ENCODE measurements around the gene ATP5F1A. TPM values are rescaled to one million over a fixed set of nuclear protein-coding genes. Genes with fewer than 3 reads are reported as not detected.

Gene ATP5F1A
- total RNA-seq, 1 donor from 2014 or later = 1,797 TPM

DNA sequence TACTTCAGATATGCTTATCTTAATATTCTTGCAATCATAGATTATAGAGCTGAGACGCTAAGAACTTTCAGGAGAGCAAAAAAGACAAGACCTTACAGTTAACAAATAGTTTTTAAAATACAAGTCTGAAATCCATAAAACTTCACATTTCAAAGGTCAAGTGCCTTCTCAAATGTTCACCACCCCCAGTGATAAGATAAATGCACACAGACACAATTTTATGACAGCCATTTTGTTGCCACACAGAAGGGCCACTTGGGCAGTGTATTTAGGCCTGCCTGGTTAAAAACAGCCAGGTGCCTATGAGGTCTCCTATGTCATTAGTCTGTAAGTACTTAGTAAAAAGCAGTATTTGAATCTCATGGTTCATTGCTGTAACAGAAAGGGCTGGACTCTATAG lies 17.9 kb downstream of the ATP5F1A start:
- DNase-seq (ENCODE audit: missing footprints) = no peak
- no peak for ATAC-seq
- intact Hi-C loops (cut with DNase I) = no loop called here

DNA sequence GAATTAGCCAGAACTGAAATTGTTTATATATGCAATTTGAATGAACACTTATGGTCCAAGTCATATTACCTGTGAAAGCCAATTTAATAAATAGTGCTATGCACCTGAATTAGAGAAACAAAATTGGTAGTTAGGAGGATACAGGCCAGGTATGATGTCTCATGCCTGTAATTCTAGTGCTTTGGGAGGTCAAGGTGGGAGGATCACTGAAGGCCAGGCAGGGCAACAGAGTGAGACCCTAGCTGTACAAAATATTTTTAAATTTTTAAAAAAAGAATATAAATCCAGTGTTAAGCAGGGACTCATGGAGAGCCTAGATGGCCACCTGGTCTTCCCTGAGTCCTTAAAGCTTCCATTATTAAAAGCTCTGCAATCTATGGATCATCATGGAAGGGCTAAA lies 18.8 kb downstream of the ATP5F1A start:
- ATAC-seq = no peak
- DNase-seq (ENCODE audit: missing footprints) = no peak
- intact Hi-C loops (cut with DNase I) = no loop called here

DNA sequence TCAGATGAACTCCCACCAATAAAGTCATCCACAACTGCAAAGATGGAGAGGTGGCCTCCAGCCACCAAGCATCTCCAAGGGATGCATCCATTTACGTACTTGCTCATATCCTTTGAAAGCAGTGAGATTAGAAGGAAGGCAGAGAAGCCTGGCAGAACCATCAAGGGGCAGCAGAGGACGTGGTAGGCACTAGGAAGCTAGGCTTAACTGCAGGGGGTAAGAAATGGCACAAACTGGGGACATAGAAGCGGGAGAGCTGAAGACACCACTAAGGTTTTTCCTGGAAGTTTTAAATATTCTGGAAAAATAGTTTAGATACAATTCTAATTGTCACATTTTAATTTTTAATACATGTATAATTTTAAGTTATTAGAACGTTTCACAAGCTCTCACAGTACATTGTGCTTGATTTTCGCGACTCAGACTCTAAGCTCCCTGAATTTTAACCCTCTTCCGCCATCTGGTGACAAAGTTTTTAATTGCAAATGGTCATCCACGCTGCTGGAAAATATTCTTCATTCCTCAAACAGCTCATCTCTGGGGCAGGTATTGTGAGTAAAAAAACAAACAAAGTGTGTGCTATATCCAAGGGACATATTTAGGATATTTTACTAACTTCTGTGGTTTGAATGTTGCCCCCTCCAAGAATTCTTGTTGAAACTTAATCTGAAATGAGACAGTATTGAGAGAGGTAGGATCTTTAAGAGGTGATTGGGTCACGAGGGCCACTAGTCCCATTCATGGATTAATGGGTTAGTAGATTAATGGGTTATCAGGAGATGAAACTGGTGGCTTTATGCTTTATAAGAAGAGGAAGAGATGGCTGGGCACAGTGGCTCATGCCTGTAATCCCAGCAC lies 24.4 kb downstream of the ATP5F1A start:
- intact Hi-C loops (cut with DNase I) = loop anchor here (5.0 kb wide), 3 partner anchors 106 to 406 kb away; partner anchors contain the start of gene EPG5
- DNase-seq (ENCODE audit: missing footprints) = no peak

DNA sequence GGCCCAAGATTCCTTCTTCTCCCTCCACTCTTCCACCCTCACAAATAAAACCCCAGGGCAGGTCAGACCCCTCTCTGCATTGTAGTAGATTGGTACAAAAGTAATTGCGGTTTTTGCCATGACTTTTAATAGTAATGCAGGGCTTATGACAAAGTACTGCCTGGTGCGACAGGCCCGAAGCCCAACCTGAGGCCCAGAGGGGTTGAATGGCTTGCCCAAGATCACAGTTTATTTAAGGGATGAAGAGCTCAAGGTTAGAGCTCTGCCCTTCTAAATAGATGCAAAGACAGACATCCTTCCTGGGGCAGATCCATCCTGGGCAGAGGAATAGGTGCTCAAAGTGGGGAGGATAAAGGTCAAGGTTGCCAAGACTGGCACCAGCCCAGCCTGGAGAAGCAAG lies 25.1 kb downstream of the ATP5F1A start:
- intact Hi-C loops (cut with DNase I) = loop anchor here (5.0 kb wide), 3 partner anchors 106 to 406 kb away; partner anchors contain the start of gene EPG5
- no peak for ATAC-seq

More for the DNA sequence above, 24.4 kb downstream of the ATP5F1A start:
- peak; percentile 39 for ATAC-seq

DNA sequence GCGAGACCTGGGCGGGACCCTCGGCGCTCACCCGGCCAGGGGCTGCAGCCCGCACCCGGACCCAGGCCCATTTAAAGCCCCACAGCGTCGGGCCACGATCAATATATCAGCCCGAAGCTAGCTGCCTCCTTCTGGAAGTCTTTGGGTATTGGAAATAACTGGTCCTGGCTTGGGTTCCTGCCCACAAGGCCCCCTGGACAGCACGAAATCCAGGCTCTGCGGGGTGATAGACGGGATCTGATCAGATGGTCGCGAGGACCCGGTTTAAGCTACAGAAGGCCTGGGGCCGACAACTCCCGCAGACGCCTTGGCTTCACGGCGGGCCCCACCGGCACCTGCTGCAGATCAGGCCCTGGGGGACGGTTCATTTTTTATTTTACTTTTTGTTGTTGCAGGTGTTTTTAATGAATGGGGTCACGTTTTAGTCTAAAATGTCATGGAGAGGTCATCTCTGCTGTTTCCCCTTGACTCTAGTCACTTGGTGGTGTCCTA lies 25.7 kb downstream of the ATP5F1A start:
- DNase-seq (ENCODE audit: missing footprints) (peak; percentile 50), ATAC-seq (no peak)
- intact Hi-C loops (cut with DNase I) = loop anchor here (5.0 kb wide), 3 partner anchors 105 to 405 kb away; partner anchors contain the start of gene EPG5

More for the DNA sequence above, 25.1 kb downstream of the ATP5F1A start:
- DNase-seq (ENCODE audit: missing footprints) = peak; percentile 31

DNA sequence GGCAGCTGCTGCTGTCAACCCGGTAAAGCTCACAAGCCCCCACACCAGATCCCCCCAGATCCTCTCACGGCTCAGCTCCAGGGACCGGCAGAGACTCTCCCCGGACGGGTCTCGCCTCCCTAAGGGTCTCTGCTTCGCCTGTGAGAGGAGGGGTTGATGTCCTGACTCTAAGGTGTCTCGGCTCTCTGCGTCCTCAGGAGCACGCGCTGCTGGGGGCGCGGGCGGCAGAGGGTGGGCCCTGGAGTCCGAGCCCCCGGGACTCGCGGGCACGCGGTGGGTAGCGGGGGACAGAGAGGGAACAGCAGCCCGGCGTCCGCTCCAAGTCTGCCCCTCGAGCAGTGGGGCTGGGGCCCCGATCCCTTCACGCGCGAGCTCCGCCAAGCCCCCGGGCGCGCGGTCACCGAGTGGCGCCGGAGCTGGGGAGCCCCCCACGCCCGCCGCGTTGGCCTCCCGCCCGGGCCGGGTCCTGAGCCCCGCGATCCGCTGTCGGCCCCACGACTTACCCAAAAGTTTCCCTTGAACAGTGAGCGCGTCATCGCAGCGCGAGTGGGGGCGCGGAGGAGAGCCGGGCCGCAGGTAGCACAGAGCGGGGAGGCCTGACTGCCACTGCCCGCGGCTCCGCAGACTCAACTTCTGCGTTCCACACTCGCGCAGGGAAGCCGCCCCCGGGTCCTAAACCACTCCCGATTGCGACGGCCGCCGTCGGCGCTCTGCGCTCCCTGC lies 26.3 kb downstream of the ATP5F1A start, which contains the start of gene PSTPIP2:
Gene PSTPIP2 (minus strand): TSS at position 608 of the 723 bp plus-strand sequence. CDS start 72 bp downstream, at position 536.
- DNase-seq (ENCODE audit: missing footprints) = peak; percentile 93
- intact Hi-C loops (cut with DNase I) = loop anchor here (5.0 kb wide), 3 partner anchors 105 to 405 kb away; partner anchors contain the start of gene EPG5
- ATAC-seq = peak; percentile 75

DNA sequence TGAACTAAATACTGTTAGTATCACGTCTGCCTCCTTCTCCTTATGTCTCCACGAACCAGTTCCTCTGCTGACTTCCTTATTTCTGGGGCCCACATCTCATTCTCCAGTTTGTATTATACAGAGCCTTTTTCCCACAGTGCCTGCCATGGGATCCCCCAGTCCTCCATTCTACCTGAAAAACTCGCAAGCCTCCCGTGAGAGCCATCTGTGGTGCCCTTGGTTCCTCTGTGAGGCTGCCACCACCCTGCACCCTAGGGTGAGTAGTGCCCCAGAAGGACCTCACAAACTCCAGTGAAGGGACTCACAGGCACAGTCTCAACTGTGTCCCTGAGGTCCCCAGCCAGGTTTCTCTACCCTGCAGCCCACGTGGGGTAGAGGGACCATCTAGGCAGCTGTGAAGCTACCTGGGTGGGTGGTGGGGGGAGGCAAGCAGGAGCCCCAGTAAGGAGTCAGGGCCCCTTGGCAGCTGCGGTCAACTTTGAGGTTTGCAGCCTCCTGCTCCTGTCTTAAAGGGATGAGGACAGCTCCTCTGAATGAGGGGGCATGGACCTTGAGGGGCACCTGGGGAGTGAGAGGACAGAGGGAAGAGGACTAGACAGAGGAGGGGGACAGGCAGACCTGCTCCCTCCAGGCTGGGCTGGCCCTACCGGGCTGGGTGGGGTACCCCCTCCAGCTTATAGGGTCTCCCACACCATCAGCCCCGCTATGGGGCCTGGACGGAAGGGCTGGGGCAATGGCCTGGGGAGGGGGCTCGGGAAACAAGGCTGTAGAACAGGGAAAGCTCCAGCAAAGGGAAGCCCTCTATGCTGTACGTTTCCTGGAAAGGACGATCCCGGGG lies 27.1 kb downstream of the ATP5F1A start:
- intact Hi-C loops (cut with DNase I) = loop anchor here (5.0 kb wide), 3 partner anchors 104 to 404 kb away; partner anchors contain the start of gene EPG5
- DNase-seq (ENCODE audit: missing footprints) (no peak), ATAC-seq (peak; percentile 12)

DNA sequence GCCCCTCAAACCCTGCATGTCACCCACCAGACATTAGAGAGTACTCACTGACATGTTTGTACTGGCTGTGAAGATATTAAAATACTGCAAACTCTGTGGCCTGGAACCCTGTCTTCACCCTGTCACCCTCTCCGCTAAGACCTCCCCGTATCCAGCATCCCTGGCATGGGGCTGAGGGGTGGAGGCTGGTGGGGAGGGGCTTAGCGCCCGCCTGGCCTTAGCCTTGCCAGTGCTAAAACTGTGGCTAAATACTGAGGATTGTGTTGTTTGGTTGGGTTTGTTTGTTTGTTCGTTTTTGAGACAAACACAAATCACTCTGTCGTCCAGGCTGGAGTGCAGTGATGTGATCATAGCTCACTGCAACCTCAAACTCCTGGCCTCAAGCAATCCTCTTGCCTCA lies 27.9 kb downstream of the ATP5F1A start:
- ATAC-seq = no peak
- intact Hi-C loops (cut with DNase I) = loop anchor here (5.0 kb wide), 3 partner anchors 103 to 403 kb away; partner anchors contain the start of gene EPG5
- DNase-seq (ENCODE audit: missing footprints) = no peak

DNA sequence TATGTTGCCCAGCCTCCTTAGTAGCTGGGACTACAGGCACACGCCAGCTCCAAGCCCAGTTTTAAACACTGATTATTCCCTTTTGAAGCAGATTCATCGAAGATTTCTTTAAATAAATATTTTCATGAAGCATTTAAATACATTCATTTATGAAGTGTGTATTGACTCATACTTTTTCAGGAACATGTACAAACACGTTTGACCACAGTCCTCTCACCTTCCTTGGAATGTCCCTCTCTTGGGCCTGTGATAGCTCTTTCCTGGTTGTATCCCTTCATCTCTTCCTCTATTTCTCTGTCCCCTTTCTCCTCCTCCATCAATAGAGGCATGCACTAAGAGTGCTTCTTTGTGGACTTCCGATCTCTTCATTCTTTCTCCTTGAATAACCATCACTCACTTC lies 28.6 kb downstream of the ATP5F1A start:
- intact Hi-C loops (cut with DNase I) = no loop called here
- no peak for DNase-seq (ENCODE audit: missing footprints)
- no peak for ATAC-seq

DNA sequence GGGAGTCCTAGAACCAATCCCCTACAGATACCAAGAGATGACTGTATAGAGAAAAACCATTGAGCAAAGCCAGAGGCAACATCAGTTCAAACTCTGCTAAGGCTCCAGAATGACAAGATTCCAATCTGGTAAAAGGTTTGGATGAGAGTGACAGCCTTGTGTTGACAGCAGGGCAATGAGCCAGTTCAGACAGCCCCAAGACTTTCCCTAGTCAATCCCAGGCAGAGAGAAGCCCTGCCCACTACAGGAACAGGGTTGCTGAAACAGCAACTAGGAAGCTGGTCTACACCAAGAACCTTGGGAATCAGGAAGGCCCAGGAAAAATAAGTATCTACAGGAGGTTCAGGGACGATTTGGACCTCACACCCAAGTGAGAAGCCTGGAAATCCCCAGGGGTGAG lies 29.3 kb downstream of the ATP5F1A start:
- intact Hi-C loops (cut with DNase I) = no loop called here
- ATAC-seq (no peak), DNase-seq (ENCODE audit: missing footprints) (no peak)

DNA sequence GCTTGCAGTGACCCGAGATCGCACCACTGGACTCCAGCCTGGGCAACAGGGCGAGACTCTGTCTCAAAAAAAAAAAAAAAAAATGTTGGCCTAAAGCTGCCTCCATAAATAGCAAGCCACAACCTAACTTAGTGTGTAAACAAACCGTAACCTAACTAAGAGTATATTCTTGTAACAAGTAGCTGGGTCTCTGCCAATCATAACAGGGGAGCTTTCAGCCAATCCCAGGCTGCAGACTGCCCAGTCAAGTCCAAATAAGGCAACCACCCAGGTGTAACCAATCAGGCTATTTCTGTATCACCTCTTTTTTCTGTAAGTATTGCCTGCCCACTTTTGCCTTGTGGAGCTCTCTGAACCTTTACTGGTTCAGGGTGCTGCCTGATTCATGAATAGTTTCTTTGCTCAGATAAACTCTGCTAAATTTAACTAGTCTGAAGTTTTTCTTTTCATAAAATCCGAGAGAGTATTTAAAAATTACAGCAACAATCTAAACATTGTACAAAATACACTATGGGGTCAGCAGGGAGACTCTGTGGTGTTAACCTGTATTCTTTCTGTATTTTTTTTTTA lies 30.6 kb downstream of the ATP5F1A start:
- ATAC-seq = no peak
- intact Hi-C loops (cut with DNase I) = no loop called here
- DNase-seq (ENCODE audit: missing footprints) = no peak

DNA sequence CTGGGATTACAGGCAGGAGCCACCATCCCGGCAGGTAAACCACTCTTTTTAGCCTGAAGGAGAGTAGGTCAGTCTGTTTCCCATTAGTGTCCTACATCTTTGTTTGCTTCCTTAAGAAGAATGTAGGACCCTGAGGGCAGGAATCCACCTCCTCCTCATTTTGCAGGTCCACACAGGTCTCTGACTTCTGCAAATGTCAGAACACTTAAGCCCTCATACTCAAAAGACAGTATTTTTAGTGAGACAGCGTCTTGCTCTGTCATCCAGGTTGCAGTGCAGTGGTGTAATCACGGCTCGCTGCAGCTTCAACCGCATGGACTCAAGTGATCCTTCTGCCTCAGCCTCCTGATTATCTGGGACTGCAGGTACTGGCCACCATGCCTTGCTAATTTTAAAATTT lies 35.3 kb downstream of the ATP5F1A start:
- no peak for DNase-seq (ENCODE audit: missing footprints)
- ATAC-seq = no peak
- intact Hi-C loops (cut with DNase I) = no loop called here

DNA sequence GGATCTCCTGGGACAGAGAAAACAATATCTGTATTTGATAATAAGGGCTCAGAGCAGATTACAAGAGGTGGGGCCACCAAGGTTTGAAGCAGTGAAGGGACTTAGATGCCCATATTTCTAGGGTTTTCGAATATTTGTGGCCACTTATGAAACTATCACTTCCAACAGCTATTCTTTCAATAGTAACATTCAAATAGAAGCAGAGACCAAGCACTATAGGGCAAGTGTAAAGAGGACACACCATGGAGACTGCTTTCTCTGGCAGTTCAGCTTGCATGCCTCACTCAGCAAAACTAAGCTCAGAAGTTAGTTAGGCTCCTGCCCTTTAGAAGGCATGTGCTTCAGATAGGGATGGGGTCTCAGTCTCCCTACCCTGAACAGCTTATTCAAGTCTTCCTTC lies 36.3 kb downstream of the ATP5F1A start:
- intact Hi-C loops (cut with DNase I) = no loop called here
- ATAC-seq = no peak
- DNase-seq (ENCODE audit: missing footprints) = no peak

DNA sequence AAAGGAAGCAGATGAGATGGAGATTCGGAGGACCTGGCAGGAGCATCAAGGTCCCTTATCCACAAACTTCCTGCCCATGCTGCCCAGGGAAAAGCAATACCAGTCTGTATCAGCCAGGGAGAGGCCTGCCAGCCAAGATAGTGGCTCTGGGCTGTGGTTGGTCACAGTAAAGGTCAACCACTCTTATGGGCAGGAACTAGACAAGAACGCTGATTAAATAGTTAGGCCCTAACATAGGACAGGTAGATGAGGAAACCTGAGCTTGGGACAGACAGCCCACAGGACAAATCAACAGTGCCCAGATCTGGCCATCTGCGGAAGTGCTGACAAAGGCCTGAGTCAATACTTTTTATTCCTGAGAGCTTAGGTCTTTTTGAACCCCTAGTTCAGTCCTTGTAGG lies 36.7 kb downstream of the ATP5F1A start:
- intact Hi-C loops (cut with DNase I) = no loop called here
- DNase-seq (ENCODE audit: missing footprints) (no peak), ATAC-seq (peak; percentile 37)

DNA sequence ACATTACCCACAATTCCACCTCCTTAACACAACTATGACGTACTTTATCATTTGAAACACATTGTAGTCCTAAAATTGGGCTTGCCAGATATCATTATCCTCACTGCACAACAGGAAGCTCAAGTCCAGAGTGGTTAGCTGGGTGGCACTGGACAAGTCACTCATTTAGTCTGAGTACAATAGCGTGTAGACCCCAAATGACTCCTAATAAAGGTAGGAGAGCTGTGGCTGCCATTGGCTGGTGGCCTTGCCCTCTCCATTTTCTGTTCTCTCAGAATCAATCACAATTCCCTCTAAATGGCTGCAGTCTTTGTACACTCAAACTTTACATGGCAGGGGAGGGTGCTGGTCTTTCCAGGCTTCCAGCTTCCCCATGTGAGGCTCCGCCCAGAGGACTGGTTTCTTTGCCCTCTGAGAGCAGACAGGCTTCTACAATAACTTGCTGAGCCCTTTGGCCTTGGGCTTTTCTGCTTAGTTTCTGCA lies 37.7 kb downstream of the ATP5F1A start:
- intact Hi-C loops (cut with DNase I) = no loop called here
- DNase-seq (ENCODE audit: missing footprints) = no peak
- no peak for ATAC-seq

DNA sequence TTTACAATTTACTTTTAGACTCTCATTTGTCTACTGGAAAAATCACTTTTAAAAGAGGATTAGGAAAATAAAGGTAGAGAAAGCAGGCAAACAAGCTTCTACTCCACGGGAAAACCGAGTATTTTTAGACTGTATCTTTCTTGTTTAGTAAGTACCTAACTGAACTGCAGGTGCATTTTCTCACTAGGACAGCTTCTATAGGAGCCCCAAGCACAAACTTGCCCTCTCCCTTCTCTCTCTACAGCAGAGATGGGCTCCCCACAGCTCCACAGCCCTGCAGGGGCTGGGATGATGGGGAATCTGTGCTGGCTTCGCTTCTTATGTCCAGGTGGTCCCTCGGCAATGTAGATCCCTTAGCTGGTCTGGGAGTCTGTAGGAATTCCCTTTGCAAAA lies 42.3 kb downstream of the ATP5F1A start:
- ATAC-seq (no peak), DNase-seq (ENCODE audit: missing footprints) (no peak)
- intact Hi-C loops (cut with DNase I) = no loop called here

DNA sequence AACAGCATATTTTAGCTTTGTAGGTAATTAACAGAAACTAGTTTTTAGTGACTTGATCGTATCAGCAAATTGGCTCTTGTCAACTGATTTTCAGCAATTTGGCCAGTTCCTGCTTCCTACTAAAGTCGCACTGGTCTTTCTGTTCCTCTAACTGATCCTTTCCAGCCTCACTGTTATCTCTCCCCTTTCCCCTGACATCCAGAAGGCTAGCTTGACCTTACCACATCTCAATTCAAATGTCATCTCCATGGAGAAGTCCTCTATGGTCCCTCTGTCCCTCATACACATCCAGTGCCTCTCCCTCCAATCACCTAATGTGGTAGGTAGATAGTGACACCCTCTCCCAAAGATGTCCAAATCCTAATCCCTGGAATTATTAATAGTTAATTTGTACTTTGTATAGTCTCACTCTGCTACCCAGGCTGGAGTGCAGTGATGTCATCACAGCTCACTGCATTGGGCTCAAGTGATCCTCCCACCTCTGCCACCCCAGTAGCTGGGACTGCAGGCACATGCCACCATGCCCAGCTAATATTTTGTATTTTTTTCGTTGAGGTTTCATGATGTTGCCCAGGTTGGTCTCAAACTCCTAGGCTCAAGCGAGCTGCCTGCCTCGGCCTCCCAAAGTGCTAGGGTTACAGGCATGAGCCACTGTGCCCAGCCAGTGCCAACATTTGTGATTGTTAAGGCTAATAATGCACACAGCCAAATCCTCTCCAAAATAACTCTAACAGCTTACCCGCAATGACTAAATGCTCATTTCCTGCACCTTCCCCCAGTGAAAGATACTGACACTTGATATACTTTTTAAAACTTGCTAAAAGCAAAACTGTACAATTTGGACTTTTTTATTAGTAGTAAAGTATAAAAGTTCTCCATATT lies 42.9 kb downstream of the ATP5F1A start:
- no peak for DNase-seq (ENCODE audit: missing footprints)
- intact Hi-C loops (cut with DNase I) = no loop called here
- ATAC-seq = no peak
